ENCODE results near the gene CACNG5. TPM values are rescaled to one million over a fixed set of nuclear protein-coding genes. Genes with fewer than 3 reads are reported as not detected.

The CACNG5 gene
- total RNA-seq, 6 experiments from 2014 or later: not detected

- H3K27ac ChIP-seq: no peak overlapping the region
- H3K36me3 ChIP-seq: no peaks in the 10 kb centered on the region
- H3K4me1 ChIP-seq: no peaks in the 10 kb centered on the region
- 70% methylated on average over 2 of the region's 6 CpGs for WGBS (ENCODE audit: insufficient coverage, low coverage, low lambda C conversion rate, missing lambda C conversion rate)
- H3K27me3 ChIP-seq: no peaks in the 10 kb centered on the region
- H3K4me3 ChIP-seq: no peak overlapping the region
- intact Hi-C loops (cut with DNase I): no loop called here
- ATAC-seq (no peak), DNase-seq (no peak)
- TF ChIP-seq CTCF (IDR thresholded peaks at IDR 0.05): no peak
- no peak for TF ChIP-seq POLR2A (IDR thresholded peaks at IDR 0.05)
- no peaks in the 10 kb centered on the region for H3K9me3 ChIP-seq
These were observed 15.5 kb upstream of the CACNG5 start for GRCh38 chr17:66819466-66819865.

- 48% methylated on average over 7 of the region's 8 CpGs for WGBS (ENCODE audit: insufficient coverage, low coverage, low lambda C conversion rate, missing lambda C conversion rate)
- Histone ChIP-seq H3K27me3 (no peaks in the 10 kb centered on the region), H3K4me1 (no peaks in the 10 kb centered on the region), H3K36me3 (no peaks in the 10 kb centered on the region), H3K4me3 (no peak overlapping the region), H3K27ac (no peak overlapping the region), H3K9me3 (no peaks in the 10 kb centered on the region)
- ATAC-seq (no peak), DNase-seq (no peak)
- intact Hi-C loops (cut with DNase I): no loop called here
- TF ChIP-seq CTCF (IDR thresholded peaks at IDR 0.05): no peak
- TF ChIP-seq POLR2A (IDR thresholded peaks at IDR 0.05): no peak
These were observed 12.9 kb upstream of the CACNG5 start for GRCh38 chr17:66822009-66822408.

- no peaks in the 10 kb centered on the region for H3K4me1 ChIP-seq
- TF ChIP-seq POLR2A (IDR thresholded peaks at IDR 0.05) (no peak), CTCF (IDR thresholded peaks at IDR 0.05) (no peak)
- ATAC-seq (no peak), DNase-seq (no peak)
- H3K4me3 ChIP-seq: no peak overlapping the region
- no peak overlapping the region for H3K27ac ChIP-seq
- no peaks in the 10 kb centered on the region for H3K27me3 ChIP-seq
- intact Hi-C loops (cut with DNase I): no loop called here
- no peaks in the 10 kb centered on the region for H3K36me3 ChIP-seq
- 52% methylated on average over 6 of the region's 6 CpGs for WGBS (ENCODE audit: insufficient coverage, low coverage, low lambda C conversion rate, missing lambda C conversion rate)
- peaks cover 0 to 2% (median 0%) of the 10 kb centered on the region in 4 donors for H3K9me3 ChIP-seq
These were observed 8.1 kb upstream of the CACNG5 start for GRCh38 chr17:66826856-66827255.

GRCh38 chr17:66829386-66829864 is 5.5 kb upstream of the CACNG5 start:
- peaks cover 0 to 2% (median 0%) of the 10 kb centered on the region in 4 donors for H3K9me3 ChIP-seq
- DNase-seq: peak in 2 of 3 donors; percentile 45 to 66
- intact Hi-C loops (cut with DNase I): no loop called here
- no peak for TF ChIP-seq POLR2A (IDR thresholded peaks at IDR 0.05)
- TF ChIP-seq CTCF (IDR thresholded peaks at IDR 0.05): no peak
- H3K4me1 ChIP-seq: no peaks in the 10 kb centered on the region
- WGBS (ENCODE audit: insufficient coverage, low coverage, low lambda C conversion rate, missing lambda C conversion rate): 18% methylated on average over 15 of the region's 18 CpGs
- peak; percentile 59 to 89 (median 78) for ATAC-seq
- H3K4me3 ChIP-seq: no peak overlapping the region
- no peaks in the 10 kb centered on the region for H3K36me3 ChIP-seq
- no peak overlapping the region for H3K27ac ChIP-seq
- H3K27me3 ChIP-seq: peaks cover 0 to 3% of the 10 kb centered on the region in 2 donors

- TF ChIP-seq CTCF (IDR thresholded peaks at IDR 0.05) (no peak), POLR2A (IDR thresholded peaks at IDR 0.05) (no peak)
- ATAC-seq (no peak), DNase-seq (no peak)
- H3K4me3 ChIP-seq: no peak overlapping the region
- H3K27me3 ChIP-seq: peaks cover 0 to 3% of the 10 kb centered on the region in 2 donors
- intact Hi-C loops (cut with DNase I): no loop called here
- no peaks in the 10 kb centered on the region for H3K4me1 ChIP-seq
- H3K9me3 ChIP-seq: peaks cover 0 to 2% (median 0%) of the 10 kb centered on the region in 4 donors
- no peaks in the 10 kb centered on the region for H3K36me3 ChIP-seq
- no peak overlapping the region for H3K27ac ChIP-seq
- WGBS (ENCODE audit: insufficient coverage, low coverage, low lambda C conversion rate, missing lambda C conversion rate): 11% methylated on average over 10 of the region's 10 CpGs
These were observed 5.0 kb upstream of the CACNG5 start for GRCh38 chr17:66829883-66830282.

All from right lobe of liver (tissue), 6 donors.